Fibroblast of mammary gland (primary cell): Measurements from ENCODE around the gene GTF3C1.
A peak's percentile ranks its signal among the peaks of the same experiment; 100 is the strongest.

Experiments used
- DNase-seq: peaks from one replicate; pipeline ENCODE4 v3.0.0-alpha.2; 2010; ENCODE audit warnings: low read depth
- H3K4me3 ChIP-seq: 2 replicates; pipeline ENCODE4 v1.5.1; 2011; ENCODE audit warnings: low read depth, mild to moderate bottlenecking, low read length, moderate library complexity; ENCODE audit not compliant: control insufficient read depth
- CTCF ChIP-seq: conservative IDR thresholded peaks from 2 replicates; pipeline ENCODE4 v1.5.1; 2011; ENCODE audit warnings: low read depth, low read length, inconsistent platforms; ENCODE audit not compliant: control insufficient read depth, insufficient read depth

The GTF3C1 gene

GRCh38 chr16:27429981-27430441 lies 119.7 kb downstream of the GTF3C1 start:
- no peak overlapping the region for H3K4me3 ChIP-seq
- TF ChIP-seq CTCF: no peak
- DNase-seq: no peak

- no peak overlapping the region for H3K4me3 ChIP-seq
- DNase-seq: no peak
- TF ChIP-seq CTCF: no peak
Measured at GRCh38 chr16:27429330-27429871, 120.3 kb downstream of the GTF3C1 start.

GRCh38 chr16:27428026-27428785 lies 121.5 kb downstream of the GTF3C1 start:
- no peak for DNase-seq
- peak; percentile 3 for TF ChIP-seq CTCF
- no peak overlapping the region for H3K4me3 ChIP-seq

- no peak for DNase-seq
- H3K4me3 ChIP-seq: no peak overlapping the region
- no peak for TF ChIP-seq CTCF
Measured at GRCh38 chr16:27427538-27427937, 122.2 kb downstream of the GTF3C1 start.

- DNase-seq: peak; percentile 96
- H3K4me3 ChIP-seq: no peak overlapping the region
- no peak for TF ChIP-seq CTCF
Measured at GRCh38 chr16:27426423-27427408, 123.0 kb downstream of the GTF3C1 start.

GRCh38 chr16:27425961-27426360 lies 123.8 kb downstream of the GTF3C1 start:
- TF ChIP-seq CTCF: no peak
- no peak overlapping the region for H3K4me3 ChIP-seq
- no peak for DNase-seq
